GM12892 (cell line): Measurements from ENCODE around the gene INTS11.

Experiments
- POLR2A ChIP-seq: IDR thresholded peaks from 2 replicates; pipeline ENCODE4 v1.6.1; 2011; ENCODE audit warnings: low read depth, low read length, control low read depth
- POLR2AphosphoS5 ChIP-seq: IDR thresholded peaks from 2 replicates; pipeline ENCODE4 v1.6.1; 2011; ENCODE audit warnings: low read depth, low read length, control low read depth
- TAF1 ChIP-seq: IDR thresholded peaks from 2 replicates; pipeline ENCODE4 v1.6.1; 2011; ENCODE audit warnings: low read depth, mild to moderate bottlenecking, control low read depth, low read length, borderline replicate concordance

DNA sequence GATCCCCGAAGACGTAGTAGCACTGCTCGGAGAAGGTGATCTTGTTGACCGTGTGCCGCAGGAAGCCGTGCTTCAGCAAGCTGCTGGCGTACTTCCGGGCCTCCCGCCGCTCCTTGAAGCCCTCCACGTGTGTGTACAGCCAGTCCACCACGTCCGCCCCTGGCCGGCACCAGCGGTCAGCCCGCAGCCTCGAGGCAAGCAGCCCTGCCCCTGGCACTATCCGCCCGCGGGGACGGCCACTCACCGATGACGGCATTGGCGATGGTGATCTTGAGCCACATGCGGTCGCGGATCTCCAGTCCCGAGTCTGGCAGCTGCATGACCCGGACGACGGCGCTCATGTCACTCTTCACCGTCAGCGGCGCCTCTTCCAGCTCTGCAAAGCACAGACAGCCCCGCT is 13.8 kb upstream of the INTS11 start:
- TF ChIP-seq POLR2AphosphoS5 = no peak
- TF ChIP-seq TAF1 = no peak
- no peak for TF ChIP-seq POLR2A
